Thymus (tissue), 2 donors: ENCODE data around the gene ARRB1. TPM values are rescaled to one million over a fixed set of nuclear protein-coding genes. Genes with fewer than 3 reads are reported as not detected.

Experiments used
- polyA plus RNA-seq: library from polyadenylated mRNA; stranded (reverse); fragments of 200-250 nt; gene quantifications from one replicate; pipeline ENCODE4 v1.2.3, GENCODE V29; 2013
- total RNA-seq: library from RNA; stranded (reverse); fragments of 120-200 nt; gene quantifications from one replicate; pipeline ENCODE4 v1.2.4, GENCODE V29; 2013
- donor health status: healthy.

Gene ARRB1
- total and polyA plus RNA-seq, 2 donors: 4.1 to 11.1 TPM

Other genes with a start within 250 kb of the ARRB1 start
- 13.0 TPM for gene SLCO2B1, start 200.6 kb downstream of the ARRB1 start, total RNA-seq
- 14.4 TPM for gene SLCO2B1, start 200.6 kb downstream of the ARRB1 start, polyA plus RNA-seq
- gene TPBGL, start 110.9 kb downstream of the ARRB1 start, total RNA-seq: 0.05 TPM
- gene TPBGL, start 110.9 kb downstream of the ARRB1 start, polyA plus RNA-seq: 0.23 TPM
- gene RPS3, start 47.9 kb upstream of the ARRB1 start, total RNA-seq: 4,078 TPM
- gene RPS3, start 47.9 kb upstream of the ARRB1 start, polyA plus RNA-seq: 3,302 TPM
- 0.57 TPM for gene KLHL35, start 81.5 kb upstream of the ARRB1 start, total RNA-seq
- 1.0 TPM for gene KLHL35, start 81.5 kb upstream of the ARRB1 start, polyA plus RNA-seq
- gene GDPD5, start 174.3 kb upstream of the ARRB1 start, total RNA-seq: 3.1 TPM
- gene GDPD5, start 174.3 kb upstream of the ARRB1 start, polyA plus RNA-seq: 25.3 TPM
- gene SERPINH1, start 210.6 kb upstream of the ARRB1 start, total RNA-seq: 44.4 TPM
- gene SERPINH1, start 210.6 kb upstream of the ARRB1 start, polyA plus RNA-seq: 41.0 TPM